COLO829 (cell line): ENCODE data around the gene HSD17B3.
"Not testable (repeated sequence)": the region's sequence is repeated elsewhere in the genome, so short reads cannot be mapped to it uniquely, and the experiment has no call there.

Experiments
- DNase-seq: peaks from one replicate; pipeline ENCODE4 v3.0.0; 2012; ENCODE audit warnings: low spot score

Gene HSD17B3

DNA sequence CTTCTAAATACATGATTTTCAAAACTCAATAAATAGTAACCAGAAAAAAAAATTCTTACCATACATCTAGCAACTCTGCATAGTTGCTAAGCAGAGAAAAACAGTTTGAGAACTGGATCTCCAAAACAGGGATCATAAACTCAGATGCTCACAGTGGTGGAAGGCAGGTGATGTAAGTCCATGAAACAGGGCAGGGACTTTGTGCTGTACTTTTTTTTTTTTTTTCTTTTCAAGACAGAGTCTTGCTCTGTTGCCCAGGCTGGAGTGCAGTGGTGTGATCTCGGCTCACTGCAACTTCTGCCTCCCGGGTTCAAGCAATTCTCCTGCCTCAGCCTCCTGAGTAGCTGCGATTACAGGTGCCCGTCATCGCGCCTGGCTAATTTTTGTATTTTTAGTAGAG lies 5.0 kb upstream of the HSD17B3 start:
- not testable (repeated sequence) for DNase-seq

- DNase-seq = no peak
Measured at GRCh38 chr9:96305171-96305570, 3.2 kb upstream of the HSD17B3 start.

- DNase-seq = no peak
Measured at GRCh38 chr9:96304230-96304629, 2.3 kb upstream of the HSD17B3 start.

DNA sequence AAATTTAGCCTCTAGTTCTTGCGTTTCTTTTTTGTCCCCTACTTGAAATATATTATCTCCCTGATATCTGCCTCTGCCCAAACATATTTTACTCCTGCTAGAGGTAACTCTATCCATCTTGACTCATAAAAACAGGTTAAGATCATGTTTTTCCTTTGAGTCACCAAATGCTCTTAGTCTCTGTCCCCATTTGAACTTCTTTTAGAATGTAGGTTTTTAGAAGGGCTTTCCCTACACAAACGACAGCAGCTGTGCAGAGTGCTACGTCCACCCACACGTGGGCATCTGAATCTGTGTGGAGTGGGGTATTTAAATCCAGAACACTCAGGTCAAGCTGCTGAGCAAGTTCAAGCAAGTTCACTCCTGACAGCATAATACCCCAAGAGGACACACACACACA lies 2.2 kb downstream of the HSD17B3 start:
- DNase-seq = no peak

DNA sequence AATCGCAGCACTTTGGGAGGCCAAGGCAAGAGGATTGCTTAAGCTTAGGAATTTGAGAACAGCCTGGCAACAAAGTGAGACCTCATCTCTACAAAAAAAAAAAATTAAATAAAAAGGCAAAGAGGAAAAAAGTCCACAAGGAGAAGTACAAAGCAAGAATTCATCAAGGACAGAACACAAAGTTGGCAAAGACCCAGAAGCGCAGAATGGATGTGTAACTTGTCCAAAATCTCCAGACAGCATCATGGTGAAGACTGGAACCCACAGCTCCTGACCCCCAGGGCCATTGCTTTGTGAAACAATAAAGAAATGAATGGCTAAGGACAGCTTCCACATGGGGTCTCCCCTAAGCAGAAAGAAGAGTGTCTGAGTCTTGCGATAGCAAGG lies 7.8 kb downstream of the HSD17B3 start:
- DNase-seq = no peak

GRCh38 chr9:96293498-96294158 lies 8.3 kb downstream of the HSD17B3 start:
- peak; percentile 28 for DNase-seq

- no peak for DNase-seq
Measured at GRCh38 chr9:96289392-96289791, 12.6 kb downstream of the HSD17B3 start.

DNA sequence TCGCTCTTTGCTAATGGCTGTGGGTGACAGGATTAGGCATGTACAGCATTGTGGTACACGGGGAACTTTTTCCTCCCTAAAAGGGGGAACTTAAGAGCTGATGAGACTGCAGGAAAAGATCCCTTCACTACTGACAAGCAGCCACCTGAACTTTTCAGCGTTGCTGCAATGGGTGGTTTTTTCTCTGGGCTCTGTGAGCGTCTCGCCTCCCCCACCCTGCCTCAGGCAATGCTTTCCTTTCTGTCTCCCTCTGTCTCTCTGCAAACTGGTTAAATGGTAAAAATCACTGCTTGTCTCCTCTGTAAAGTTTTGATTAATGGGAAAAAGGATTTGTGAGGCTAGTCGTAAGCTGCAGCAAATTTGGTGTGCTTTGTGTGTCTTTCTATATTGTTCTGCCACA lies 20.3 kb downstream of the HSD17B3 start:
- no peak for DNase-seq

DNA sequence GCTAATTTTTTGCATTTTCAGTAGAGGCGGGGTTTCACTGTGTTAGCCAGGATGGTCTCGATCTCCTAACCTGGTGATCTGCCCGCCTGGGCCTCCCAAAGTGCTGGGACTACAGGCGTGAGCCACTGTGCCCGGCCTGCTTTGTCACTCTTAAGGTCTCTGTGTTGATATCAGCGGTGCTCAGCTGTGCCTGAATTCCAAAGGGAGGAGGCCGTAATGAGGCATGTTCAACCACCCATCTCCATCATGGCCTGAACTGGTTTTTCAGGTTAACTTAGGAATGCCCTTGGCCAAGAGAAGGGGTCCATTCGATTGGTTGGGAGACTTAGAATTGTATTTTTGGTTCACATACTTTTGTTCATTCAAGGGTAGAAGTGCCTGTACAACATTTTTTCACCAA lies 22.0 kb downstream of the HSD17B3 start:
- no peak for DNase-seq

DNA sequence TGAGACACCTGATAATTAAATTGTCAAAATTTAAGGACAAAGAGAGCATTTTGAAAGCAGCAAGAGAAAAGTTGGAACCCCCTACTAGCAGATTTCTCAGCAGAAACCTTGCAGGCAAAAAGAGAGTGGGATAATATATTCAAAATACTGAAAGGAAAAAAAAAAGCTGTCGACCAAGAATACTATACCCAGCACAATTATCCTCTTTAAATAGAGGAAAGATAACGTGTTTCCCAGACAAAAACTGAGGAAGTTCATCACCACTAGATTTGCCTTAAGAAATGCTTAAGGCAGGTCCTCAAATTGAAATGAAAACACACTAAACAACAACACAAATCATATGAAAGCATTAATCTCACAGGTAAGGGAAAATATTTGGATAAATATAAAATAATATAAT lies 27.0 kb downstream of the HSD17B3 start:
- DNase-seq = no peak

DNA sequence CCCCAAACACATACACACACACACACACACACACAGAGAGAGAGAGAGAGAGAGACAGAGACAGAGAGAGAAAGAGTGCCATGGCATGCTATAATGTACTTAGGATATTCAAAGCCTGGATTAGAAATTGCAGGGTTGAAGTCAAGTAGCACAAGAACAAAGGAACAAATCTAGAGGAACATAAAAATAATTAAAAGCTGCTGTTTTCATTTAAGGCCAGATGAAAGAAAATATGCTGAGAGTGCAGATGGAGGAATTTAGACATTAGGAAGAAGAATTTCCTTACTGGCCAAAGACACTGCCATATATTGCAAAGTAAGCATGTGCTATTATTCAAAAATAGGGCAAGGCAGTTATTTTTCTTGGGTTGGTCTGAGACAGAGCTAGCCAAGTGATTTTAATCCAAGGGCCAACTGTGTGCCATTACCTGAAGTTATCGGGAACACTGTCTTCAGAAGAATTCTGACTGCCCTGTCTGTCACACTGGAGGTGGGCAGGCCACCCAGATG lies 31.7 kb downstream of the HSD17B3 start:
- no peak for DNase-seq

DNA sequence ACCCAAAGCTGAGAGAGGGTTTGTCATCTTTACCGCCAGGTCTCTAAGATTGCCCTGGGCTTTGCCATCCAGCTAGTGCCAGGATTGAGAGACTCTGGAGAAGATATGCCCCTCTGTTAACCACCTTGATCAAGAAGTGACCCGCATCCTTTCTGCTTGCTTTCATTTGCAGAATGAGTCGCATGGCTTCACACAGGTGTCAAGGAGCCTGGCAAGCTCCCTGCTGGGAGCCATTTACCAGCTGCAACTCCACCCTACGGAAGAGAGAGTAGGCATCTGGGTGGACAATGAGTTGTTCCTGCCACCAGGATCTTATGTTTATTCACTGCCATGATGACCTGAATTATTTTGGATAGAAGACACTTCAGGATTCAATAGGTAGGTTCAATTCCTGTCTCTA lies 43.0 kb downstream of the HSD17B3 start:
- no peak for DNase-seq

GRCh38 chr9:96256800-96257199 lies 45.2 kb downstream of the HSD17B3 start:
- peak; percentile 51 for DNase-seq

DNA sequence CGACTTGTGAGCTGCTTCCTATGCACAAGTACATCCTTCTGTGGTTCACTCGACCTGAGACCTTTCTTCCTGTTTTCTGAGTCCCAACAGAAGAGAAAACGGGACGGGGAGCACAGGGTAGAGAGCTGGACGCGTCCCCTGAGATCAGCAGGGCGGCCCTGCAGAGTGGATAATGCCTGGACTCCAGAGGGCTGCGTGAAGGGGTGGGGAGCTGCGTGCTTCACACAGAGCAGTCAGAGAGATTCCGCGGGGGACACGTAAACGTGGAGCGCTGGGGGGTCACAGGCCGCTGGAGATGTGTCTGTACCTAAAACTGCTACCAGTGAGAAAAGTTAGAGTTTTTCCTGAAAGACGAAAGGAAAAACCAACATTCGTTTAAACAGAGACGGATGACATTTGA lies 46.3 kb downstream of the HSD17B3 start:
- no peak for DNase-seq

- DNase-seq = no peak
Measured at GRCh38 chr9:96253059-96253696, 48.8 kb downstream of the HSD17B3 start.

DNA sequence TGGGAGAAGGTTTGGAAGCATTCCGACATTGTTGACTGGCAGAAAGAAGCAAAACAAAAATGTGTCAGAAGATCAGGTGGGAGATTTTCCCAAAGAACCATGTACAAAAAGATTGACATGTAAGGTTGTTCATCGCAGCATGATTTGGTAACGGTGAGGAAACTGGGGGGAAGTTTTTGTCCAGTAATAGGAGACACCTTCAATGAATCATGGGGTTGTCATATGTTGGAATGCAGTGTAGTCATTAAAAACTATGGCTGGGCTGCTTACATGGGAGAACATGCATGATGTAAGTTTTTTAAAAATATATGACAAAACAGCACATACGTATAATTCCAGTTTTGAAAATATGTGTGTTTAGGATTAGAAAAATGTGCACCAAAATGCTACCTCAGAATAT lies 50.5 kb downstream of the HSD17B3 start:
- no peak for DNase-seq

GRCh38 chr9:96249746-96250145 lies 52.2 kb downstream of the HSD17B3 start:
- no peak for DNase-seq

GRCh38 chr9:96246267-96246671 lies 55.7 kb downstream of the HSD17B3 start:
- DNase-seq = no peak

DNA sequence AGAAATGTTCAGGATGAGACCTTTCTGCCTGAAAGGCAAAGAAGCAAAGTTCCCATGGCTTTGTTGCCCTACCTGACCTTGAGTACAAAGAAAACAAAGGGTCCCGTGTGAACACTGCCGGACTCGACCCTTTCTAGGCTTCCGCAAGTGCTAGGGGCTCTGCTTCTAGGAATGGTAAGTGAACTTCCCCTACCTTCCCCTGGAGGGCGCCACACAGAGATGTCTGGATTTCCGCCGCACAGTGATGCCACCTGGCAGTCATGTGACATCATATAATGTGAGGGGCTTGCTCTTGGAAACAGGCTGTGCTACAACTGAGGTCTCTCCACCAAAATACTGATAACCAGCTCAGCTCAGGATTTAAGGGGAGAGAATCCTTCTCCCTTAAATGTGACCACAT lies 56.6 kb downstream of the HSD17B3 start:
- no peak for DNase-seq

- DNase-seq = no peak
Measured at GRCh38 chr9:96243778-96244177, 58.2 kb downstream of the HSD17B3 start.

GRCh38 chr9:96242811-96243210 lies 59.2 kb downstream of the HSD17B3 start:
- DNase-seq = no peak

DNA sequence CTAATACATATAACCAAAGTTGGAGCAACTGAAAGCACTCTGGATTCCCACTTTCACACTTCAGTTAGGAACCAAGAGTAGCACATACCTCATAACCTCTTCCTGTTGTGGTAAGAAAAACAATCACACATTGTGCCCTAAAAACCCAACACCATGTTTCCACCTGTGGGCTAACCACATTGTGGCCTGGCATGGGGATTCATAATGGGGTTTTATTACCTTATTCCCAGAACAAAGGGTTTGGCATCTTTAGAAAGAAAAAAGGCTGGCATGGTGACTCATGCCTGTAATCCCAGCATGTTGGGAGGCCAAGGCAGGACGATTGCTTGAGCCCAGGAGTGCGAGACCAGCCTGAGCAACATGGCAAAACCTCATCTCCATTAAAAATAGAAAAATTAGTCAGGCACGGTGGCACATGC lies 60.6 kb downstream of the HSD17B3 start:
- DNase-seq = no peak

- no peak for DNase-seq
Measured at GRCh38 chr9:96236854-96237550, 65.0 kb downstream of the HSD17B3 start.
